Globus pallidus (tissue), 1 donor: Measurements from ENCODE around the gene GPAM.
"Not testable (repeated sequence)": the region's sequence is repeated elsewhere in the genome, so short reads cannot be mapped to it uniquely, and the experiment has no call there.

Experiments used
- DNase-seq: peaks from one replicate; pipeline ENCODE4 v3.0.0-alpha.2; 2015; ENCODE audit warnings: low spot score

Gene GPAM

GRCh38 chr10:112183329-112184051, at the start of gene GPAM:
Gene GPAM (minus strand): TSS chr10:112183765. CDS start chr10:112181784, 1,981 bp downstream.
- DNase-seq: peak; percentile 89

DNA sequence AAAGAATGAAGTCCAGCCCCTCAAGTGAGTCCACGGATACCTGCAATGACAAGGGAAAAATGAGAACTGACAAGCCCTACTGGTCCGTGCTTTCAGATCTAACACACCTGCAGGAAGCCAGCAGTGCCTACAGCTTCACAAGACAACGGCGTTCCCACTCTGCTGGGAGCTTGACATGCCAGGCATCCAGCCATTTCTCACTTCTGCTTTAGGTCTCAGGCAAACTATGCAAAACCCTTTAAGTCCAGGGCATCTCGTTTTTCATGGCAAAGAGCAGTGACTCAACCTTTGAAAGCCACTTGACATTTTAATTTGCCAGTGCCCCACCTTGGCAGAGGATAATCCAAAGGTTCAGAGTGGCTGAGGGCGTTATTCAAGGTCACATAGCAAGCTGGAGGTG, 49.1 kb upstream of the GPAM start:
- no peak for DNase-seq

GRCh38 chr10:112231602-112232400, 48.2 kb upstream of the GPAM start:
- DNase-seq: no peak

- no peak for DNase-seq
Measured at GRCh38 chr10:112230325-112230988, 46.9 kb upstream of the GPAM start.

- no peak for DNase-seq
Measured at GRCh38 chr10:112229901-112230300, 46.3 kb upstream of the GPAM start.

DNA sequence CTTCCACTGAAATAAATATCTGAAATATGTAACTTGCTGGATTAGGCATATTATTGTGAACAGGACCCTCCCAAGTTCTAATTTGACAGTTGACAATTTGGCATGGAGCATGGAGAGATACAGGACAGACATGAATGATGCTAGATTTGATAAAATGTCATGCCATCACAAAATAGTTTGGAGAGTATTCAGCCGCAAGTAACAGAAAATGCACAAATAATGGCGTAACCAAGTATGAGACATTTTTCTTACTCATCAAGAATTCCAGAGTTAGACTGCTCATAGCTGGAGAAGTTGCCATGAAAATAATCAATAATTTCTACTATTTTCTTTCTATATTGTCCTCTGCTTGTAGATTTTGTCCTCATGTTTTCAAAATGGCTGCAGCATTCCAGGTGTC, 45.5 kb upstream of the GPAM start:
- DNase-seq: no peak

- DNase-seq: not testable (repeated sequence)
Measured at GRCh38 chr10:112228366-112229088, 45.0 kb upstream of the GPAM start.

DNA sequence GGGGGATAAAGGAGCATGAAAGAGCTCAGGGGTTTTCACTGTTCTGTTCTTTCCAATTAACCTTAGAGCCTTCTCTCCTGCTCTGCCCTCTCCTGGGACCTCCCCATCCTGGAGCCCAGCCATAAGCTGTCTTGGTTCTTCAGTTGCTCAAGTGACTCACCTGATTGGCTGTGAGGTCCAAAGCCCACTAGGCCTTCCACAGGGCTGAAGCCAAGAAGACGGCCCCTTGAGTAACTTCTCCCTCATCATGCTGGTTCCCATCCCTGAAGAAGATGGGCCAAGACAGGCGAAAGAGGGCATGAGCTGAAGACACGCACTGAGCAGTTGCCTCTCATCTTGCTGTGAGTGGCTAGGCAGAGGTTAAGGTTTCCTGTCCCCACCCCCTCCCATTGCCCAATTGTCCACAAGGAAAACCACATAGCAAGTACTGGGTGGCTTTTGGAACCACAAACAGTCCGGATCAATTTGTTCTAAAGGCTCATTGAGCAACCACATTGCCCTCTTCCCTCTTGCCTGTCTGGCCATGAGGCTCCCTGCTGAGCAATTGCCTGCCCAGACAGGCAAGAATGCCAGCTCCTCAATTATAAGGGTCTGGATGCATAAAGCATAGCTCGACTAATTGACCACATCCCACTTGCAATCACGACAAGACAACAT, 43.9 kb upstream of the GPAM start:
- DNase-seq: no peak

- DNase-seq: no peak
Measured at GRCh38 chr10:112226439-112227248, 43.1 kb upstream of the GPAM start.

GRCh38 chr10:112225771-112226438, 42.3 kb upstream of the GPAM start:
- DNase-seq: no peak

- no peak for DNase-seq
Measured at GRCh38 chr10:112224933-112225529, 41.5 kb upstream of the GPAM start.

GRCh38 chr10:112223725-112224124, 40.2 kb upstream of the GPAM start:
- no peak for DNase-seq

- DNase-seq: no peak
Measured at GRCh38 chr10:112222799-112223198, 39.2 kb upstream of the GPAM start.

GRCh38 chr10:112221545-112221944, 38.0 kb upstream of the GPAM start:
- no peak for DNase-seq

DNA sequence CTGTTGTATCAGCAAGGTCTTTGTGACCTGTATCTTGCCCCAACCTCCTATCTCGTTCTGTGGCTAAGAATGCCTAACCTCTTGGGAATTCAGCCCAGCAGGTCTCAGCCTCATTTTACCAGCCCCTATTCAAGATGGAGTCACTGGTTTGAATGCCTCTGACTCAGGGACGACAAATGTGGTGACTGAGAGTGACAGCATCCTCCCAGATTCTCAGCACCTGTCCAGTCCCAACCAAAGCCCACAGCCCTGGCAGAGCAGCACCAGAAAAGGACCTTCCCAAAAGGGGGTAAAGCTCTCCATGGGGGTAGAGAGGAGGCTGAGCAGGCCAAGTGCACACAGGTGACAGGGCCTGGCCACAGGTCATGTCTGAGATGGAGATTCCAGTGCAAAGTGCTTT, 35.4 kb upstream of the GPAM start:
- no peak for DNase-seq

GRCh38 chr10:112218036-112218390, 34.4 kb upstream of the GPAM start:
- DNase-seq: no peak

DNA sequence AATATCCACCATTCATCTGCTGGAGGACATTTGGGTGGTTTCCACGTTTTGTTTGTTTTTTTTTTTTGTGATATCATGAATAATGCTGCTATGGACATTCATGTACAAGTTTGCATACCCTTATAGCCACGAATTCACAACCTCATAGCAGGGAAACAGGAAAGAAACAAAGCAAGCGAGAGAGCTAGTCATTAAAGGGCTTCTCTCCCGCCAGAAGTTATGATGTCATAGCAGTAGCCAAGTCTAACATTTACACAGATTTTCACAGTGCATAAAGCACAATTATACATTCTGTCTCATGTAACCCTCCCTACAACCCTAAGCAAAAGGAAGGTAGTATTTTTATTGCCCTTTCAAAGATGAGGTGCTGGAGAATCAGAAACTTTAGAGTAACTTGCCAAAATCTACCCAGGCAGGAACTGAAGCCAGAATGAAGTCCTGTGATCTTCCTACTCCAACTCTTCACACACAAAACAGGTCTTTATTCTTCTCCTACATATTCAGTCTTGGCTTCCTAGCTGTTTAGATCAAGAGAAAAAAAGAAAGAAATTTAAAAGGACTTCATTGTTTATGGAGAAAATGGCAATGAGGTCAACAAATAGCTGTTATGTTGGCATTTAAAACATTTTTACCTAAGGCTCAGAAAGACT, 33.9 kb upstream of the GPAM start:
- no peak for DNase-seq

DNA sequence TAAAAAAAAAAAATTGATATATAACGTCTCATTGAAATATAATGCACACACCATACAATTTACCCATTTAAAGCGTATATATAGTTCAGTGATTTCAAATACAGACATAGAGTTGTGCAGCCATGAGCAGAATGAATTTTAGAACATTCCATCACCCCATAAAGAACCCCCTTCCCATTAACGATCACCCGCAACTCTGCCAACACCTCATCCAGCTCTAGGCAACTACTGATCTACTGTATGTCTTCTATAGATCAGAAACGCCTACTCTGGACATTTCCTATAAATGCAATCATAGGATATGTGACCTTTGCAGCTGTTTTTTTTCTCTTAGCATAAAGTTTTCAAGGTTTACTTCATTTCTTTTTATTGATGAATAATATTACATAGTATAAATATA, 33.4 kb upstream of the GPAM start:
- no peak for DNase-seq

- no peak for DNase-seq
Measured at GRCh38 chr10:112216151-112216550, 32.6 kb upstream of the GPAM start.
